DMS53 (cell line): ENCODE data around the gene CATSPER2.
"Not testable (repeated sequence)": the region's sequence is repeated elsewhere in the genome, so short reads cannot be mapped to it uniquely, and the experiment has no call there.

Source experiments
- DNase-seq: peaks from one replicate; lab custom pipeline; 2025; lab: John Stamatoyannopoulos, UW

CATSPER2 gene

DNA sequence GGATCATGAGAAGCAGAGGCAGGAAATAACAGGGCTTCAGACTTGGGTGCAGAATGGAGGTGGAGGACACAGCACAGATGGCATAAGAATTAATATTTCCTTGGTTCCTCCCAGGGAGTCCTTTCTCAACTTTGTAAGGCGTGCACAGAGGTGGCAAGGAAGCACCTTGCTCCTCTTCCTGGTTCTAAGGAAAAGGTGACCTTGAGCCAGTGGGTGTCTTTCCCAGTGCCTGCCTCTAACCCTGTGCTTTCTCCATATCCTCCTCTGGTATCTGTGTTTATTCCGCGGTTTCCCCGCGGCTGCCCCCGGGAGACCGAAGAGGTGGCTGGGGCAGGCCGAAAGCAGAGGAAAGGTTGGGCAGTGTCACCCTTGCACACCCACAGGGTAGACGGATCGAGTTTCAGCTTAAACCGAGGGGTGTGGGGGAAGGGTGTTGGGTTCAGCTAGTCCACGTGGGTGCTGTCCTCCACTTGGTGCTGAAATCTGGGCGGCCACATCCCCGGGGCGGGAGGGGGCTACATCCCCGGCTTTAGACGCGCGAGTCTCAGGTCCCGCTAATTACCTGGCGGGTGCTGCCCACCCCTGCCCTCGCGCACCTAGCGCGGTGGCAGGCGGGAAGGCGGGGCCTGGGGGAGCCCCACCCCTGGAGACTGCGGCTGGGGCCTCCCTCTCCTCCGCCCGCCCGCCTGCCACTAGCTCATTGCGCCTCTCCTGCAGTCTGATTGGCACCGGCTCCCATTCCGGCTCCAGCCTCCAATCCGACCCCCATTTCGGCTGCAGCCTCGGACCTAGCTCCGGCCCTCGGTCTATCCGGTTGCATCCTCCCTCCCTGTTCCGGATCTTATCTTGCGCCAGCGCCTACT lies 55.1 kb downstream of the CATSPER2 start, which contains the start of gene CKMT1B:
Gene CKMT1B, plus strand, starts transcription at position 700 of the 863 bp plus-strand sequence. CDS start 192 bp downstream, outside the sequence.
- not testable (repeated sequence) for DNase-seq

DNA sequence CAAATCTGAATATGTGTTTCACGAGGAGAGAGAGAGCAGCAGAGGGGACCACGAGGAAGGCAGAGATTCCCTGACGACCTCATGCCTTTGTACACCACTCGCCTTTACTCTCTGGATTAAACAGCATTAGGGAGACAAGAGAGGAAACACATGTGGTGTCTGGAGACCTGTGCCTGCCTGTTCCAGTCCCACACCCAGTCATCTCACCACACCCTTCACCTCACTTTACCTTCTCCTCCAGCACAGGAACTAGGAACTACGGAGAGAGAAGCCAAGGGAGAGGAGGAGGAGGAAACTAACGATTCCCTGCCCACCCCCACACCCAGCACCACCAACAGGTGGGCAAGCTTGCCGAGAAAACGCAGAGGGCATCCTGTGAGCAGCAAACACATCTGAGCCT lies 55.8 kb downstream of the CATSPER2 start:
- not testable (repeated sequence) for DNase-seq

DNA sequence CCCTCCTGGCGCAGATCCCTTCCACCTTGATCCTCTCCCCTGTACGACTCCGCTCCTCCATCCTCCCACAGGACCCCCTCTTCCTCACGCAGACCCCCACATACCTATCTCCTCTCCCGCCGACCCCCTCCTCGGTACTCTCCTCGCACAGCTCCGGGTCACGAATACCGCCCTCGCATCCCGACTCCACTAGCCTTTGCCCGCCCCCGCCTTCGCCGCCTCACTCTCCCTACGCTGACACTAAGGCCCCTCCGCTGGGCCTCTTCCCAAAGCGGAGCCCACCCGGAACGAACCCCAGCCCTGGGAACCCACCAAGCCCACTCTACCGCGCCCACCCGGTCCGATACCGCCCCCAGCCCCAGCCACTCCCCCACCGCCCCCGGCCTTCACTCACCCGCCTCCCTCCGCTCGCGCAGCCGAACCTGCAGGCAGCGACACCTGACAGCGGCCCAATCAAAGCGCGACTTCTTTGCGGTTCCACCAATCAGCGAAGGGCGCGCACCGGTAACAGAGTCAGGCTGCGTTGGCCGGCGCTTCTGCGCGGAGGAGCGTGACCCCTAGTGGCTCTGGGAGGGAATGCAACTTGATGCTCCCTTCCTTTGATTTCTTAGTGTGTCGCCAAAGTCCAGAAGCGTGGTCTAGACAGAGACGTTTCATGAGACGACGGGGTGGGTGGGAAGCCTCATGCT lies 58.7 kb downstream of the CATSPER2 start, which contains the start of gene PPIP5K1:
Gene PPIP5K1, minus strand, starts transcription at position 431 of the 689 bp plus-strand sequence. CDS start 5,704 bp downstream, outside the sequence.
- DNase-seq, result not testable (repeated sequence)
